ENCODE results near the gene SLC12A8. TPM values are rescaled to one million over a fixed set of nuclear protein-coding genes. Genes with fewer than 3 reads are reported as not detected.

Gene SLC12A8
- total and polyA plus RNA-seq, 10 of the 15 experiments (the other 5 are each of a cell fraction or from before 2014, with no cell fraction given), result 2.5 to 71.6 (median 50.1) TPM

- DNase-seq (ENCODE audit: low read depth, low spot score), result no peak
- ATAC-seq, result no peak; the same call in 2 of the 3 replicates
- Histone ChIP-seq H3K4me3 (no peak overlapping the region), H3K9ac (ENCODE audit: control insufficient read depth, insufficient read depth, low read length) (no peak overlapping the region), H3K36me3 (ENCODE audit: control insufficient read depth in 2 of 2, insufficient read depth in 2 of 2, low read length in 1 of 2) (peaks cover 2 to 11% of the 10 kb centered on the region in 2 experiments; a peak in 3 of 4 replicates), H3K9me3 (replicated peaks; ENCODE audit: control insufficient read depth, insufficient read depth, low read length) (no peaks in the 10 kb centered on the region; the same call in 2 of the 3 replicates), H3K4me2 (ENCODE audit: control insufficient read depth, insufficient read depth) (no peak overlapping the region), H4K20me1 (ENCODE audit: control insufficient read depth, insufficient read depth) (no peaks in the 10 kb centered on the region), H3K4me1 (ENCODE audit: control insufficient read depth, insufficient read depth, low read length) (peaks cover 5% of the 10 kb centered on the region; the same call in 1 of the 2 replicates), H3K27ac (ENCODE audit: control insufficient read depth, insufficient read depth) (no peak overlapping the region), H2AFZ (ENCODE audit: control insufficient read depth, low read depth, low read length) (no peak overlapping the region), H3K27me3 (replicated peaks in 1 of 2; ENCODE audit: control insufficient read depth in 2 of 2, insufficient read depth in 2 of 2, low read length in 1 of 2) (no peaks in the 10 kb centered on the region), H3K79me2 (ENCODE audit: control insufficient read depth, insufficient read depth, low read length) (no peaks in the 10 kb centered on the region)
- 1% methylated on average over 3 of the region's 3 CpGs for WGBS (ENCODE audit: insufficient coverage, insufficient replicate concordance, low lambda C conversion rate, missing lambda C conversion rate)
- in situ Hi-C loops (cut with MboI), result no loop called here
- BruUV-seq (replicated peaks), result no TSS peak
- ChIA-PET RAD21 (ENCODE audit: unreplicated experiment) (interaction anchor here (0.9 to 1.1 kb wide), 3 partner anchors 18 to 28 kb away, joined by 3 to 4 read pairs (median 3); no protein-coding TSS in a partner anchor), CTCF (interaction anchor here (0.6 kb wide), 1 partner anchor 288 kb away, joined by 3 read pairs; no protein-coding TSS in a partner anchor), SMC1A (ENCODE audit: uncharacterized antibody, unreplicated experiment) (interaction anchor here (0.6 to 1.3 kb wide), 8 partner anchors 12 to 351 kb away, joined by 3 to 5 read pairs (median 3); no protein-coding TSS in a partner anchor), POLR2A (interaction anchor here (0.6 to 1.1 kb wide), 2 partner anchors 16 to 189 kb away, joined by 3 to 6 read pairs; no protein-coding TSS in a partner anchor)
- FAIRE-seq, result no peak
- intact Hi-C loops (cut with micrococcal nuclease; ENCODE audit: unreplicated experiment), result no loop called here
- TF ChIP-seq YY1 (IDR thresholded peaks at IDR 0.05; ENCODE audit: low read depth, low read length) (no peak), FOS (IDR thresholded peaks at IDR 0.05; ENCODE audit: borderline replicate concordance, extremely low read depth, insufficient read length) (no peak), CHD2 (IDR thresholded peaks at IDR 0.05; ENCODE audit: borderline replicate concordance, low read depth, low read length) (no peak), ZNF217 (IDR thresholded peaks at IDR 0.05) (no peak), ZBTB33 (IDR thresholded peaks at IDR 0.05) (no peak), CBFB (IDR thresholded peaks at IDR 0.05; ENCODE audit: low read depth) (no peak), ZNF24 (IDR thresholded peaks at IDR 0.05) (no peak), NR2C1 (IDR thresholded peaks at IDR 0.05) (no peak), CEBPB (IDR thresholded peaks at IDR 0.05; ENCODE audit: borderline replicate concordance in 1 of 2, low read depth in 2 of 2, low read length in 2 of 2) (no peak), KAT2A (conservative IDR thresholded peaks at IDR 0.05; ENCODE audit: control insufficient read depth, low read depth, low read length) (no peak), KDM1A (IDR thresholded peaks at IDR 0.05; ENCODE audit: borderline replicate concordance) (no peak), PRDM15 (CRISPR knock-in tag; IDR thresholded peaks at IDR 0.05) (no peak), NKRF (conservative IDR thresholded peaks at IDR 0.05) (no peak)
Measured at GRCh38 chr3:125232401-125232800, 19.9 kb upstream of the SLC12A8 start.
